Smooth muscle cell (in vitro differentiated cells): ENCODE measurements around the gene LSM7. TPM values are rescaled to one million over a fixed set of nuclear protein-coding genes. Genes with fewer than 3 reads are reported as not detected.

ENCODE experiments used
- DNase-seq: peaks from one replicate; lab custom pipeline; 2025; ENCODE audit not compliant: unreplicated experiment; lab: John Stamatoyannopoulos, UW
- H2AFZ ChIP-seq: fragments of 200-600 bp; sonication (generic); 2 replicates; pipeline ENCODE4 v1.6.0; 2016; ENCODE audit warnings: antibody characterized with exemption, low read depth, mild to moderate bottlenecking
- H3F3A ChIP-seq: fragments of 200-600 bp; sonication (generic); 2 replicates; pipeline ENCODE4 v1.6.0; 2017; ENCODE audit warnings: antibody characterized with exemption, low read depth
- H3K27ac ChIP-seq: fragments of 200-600 bp; sonication (generic); 2 replicates; pipeline ENCODE4 v1.5.1; 2016; ENCODE audit warnings: low read depth, mild to moderate bottlenecking
- H3K27me3 ChIP-seq: fragments of 200-600 bp; sonication (generic); 2 replicates; pipeline ENCODE4 v1.6.1; 2016; ENCODE audit warnings: low read depth, mild to moderate bottlenecking
- H3K36me3 ChIP-seq: fragments of 200-600 bp; sonication (generic); 2 replicates; pipeline ENCODE4 v1.5.1; 2016; ENCODE audit warnings: low read depth
- H3K4me1 ChIP-seq: fragments of 200-600 bp; sonication (generic); 2 replicates; pipeline ENCODE4 v1.5.1; 2016; ENCODE audit warnings: low read depth
- H3K4me2 ChIP-seq: fragments of 200-600 bp; sonication (generic); 2 replicates; pipeline ENCODE4 v1.6.0; 2016; ENCODE audit warnings: mild to moderate bottlenecking
- H3K4me3 ChIP-seq: fragments of 200-600 bp; sonication (generic); 2 replicates; pipeline ENCODE4 v1.5.1; 2016; ENCODE audit warnings: mild to moderate bottlenecking
- H3K79me2 ChIP-seq: fragments of 200-600 bp; sonication (generic); 2 replicates; pipeline ENCODE4 v1.6.0; 2016; ENCODE audit warnings: low read depth, mild to moderate bottlenecking
- H3K9ac ChIP-seq: fragments of 200-600 bp; sonication (generic); 2 replicates; pipeline ENCODE4 v1.6.0; 2016; ENCODE audit warnings: low read depth
- H3K9me3 ChIP-seq: fragments of 200-600 bp; sonication (generic); replicated peaks from 2 replicates; pipeline ENCODE4 v1.5.1; 2016; ENCODE audit warnings: low read depth
- H4K20me1 ChIP-seq: fragments of 200-600 bp; sonication (generic); 2 replicates; pipeline ENCODE4 v1.6.0; 2016; ENCODE audit warnings: low read depth
- WGBS: methylation state at CpG from one replicate; pipeline ENCODE4 v1.1.7; 2016; ENCODE audit warnings: low lambda C conversion rate; 5-methylcytosine and 5-hydroxymethylcytosine counted together
- polyA plus RNA-seq: library from polyadenylated mRNA; unstranded; fragments of >200 nt; fragmentation: Nextera tagmentation; extraction: Ambion mirVana; gene quantifications from 2 replicates; pipeline ENCODE4 v1.2.1, GENCODE V29; 2016
- total RNA-seq: library from RNA; depleted of rRNA; stranded (reverse); fragments of >200 nt; gene quantifications from 2 replicates; pipeline ENCODE4 v1.2.3, GENCODE V29; 2014
- TF ChIP-seq, protein P1 (sequence below): fragments of 200-600 bp; sonication (generic); IDR thresholded peaks from 2 replicates; pipeline ENCODE4 v1.5.1; 2017; ENCODE audit warnings: borderline replicate concordance, mild to moderate bottlenecking, antibody characterized with exemption; ENCODE audit not compliant: insufficient read depth, poor library complexity, severe bottlenecking

LSM7 gene
- total and polyA plus RNA-seq, 2 experiments from 2014 or later, result 161 to 164 TPM

DNA sequence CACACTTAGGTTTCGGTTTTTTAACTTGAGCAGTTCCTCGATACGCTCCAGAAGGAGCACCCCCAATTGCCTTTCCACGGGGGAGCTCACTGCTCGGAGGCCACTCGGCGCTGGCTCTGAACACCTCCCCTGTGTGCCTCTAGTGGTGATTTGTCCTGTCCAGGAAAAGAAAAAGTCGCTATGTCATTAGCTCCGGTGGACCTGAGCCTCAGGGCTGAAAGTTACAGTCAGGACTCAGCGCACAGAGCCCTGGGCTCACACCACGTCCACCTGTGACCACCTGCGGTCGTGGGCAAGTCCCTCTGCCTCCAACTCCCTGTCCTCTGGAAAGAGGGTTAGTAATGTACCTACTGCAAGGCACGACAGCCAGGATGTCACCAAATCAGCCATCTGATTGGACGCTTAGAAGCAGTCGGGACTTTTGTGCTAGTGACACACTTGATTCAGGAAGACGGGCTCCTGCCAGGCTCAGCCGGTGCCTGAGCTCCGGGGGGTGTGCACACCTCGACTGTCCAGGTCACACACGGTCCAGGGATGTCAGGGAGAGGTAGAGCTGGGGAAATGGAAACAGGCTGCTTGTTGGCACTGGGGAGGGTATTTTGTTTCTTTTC is 27.8 kb upstream of the LSM7 start:
- Histone ChIP-seq H4K20me1 (no peaks in the 10 kb centered on the region), H3K4me3 (no peak overlapping the region), H3K9me3 (no peaks in the 10 kb centered on the region), H3K27me3 (peaks cover 22% of the 10 kb centered on the region), H3K4me2 (no peak overlapping the region), H3K4me1 (no peaks in the 10 kb centered on the region), H3F3A (no peaks in the 10 kb centered on the region), H3K27ac (no peak overlapping the region), H3K9ac (no peak overlapping the region), H2AFZ (no peak overlapping the region), H3K79me2 (no peaks in the 10 kb centered on the region), H3K36me3 (no peaks in the 10 kb centered on the region)
- DNase-seq, result no peak
- WGBS, result 86% methylated on average over 21 of the region's 21 CpGs
- TF ChIP-seq, protein P1, sequence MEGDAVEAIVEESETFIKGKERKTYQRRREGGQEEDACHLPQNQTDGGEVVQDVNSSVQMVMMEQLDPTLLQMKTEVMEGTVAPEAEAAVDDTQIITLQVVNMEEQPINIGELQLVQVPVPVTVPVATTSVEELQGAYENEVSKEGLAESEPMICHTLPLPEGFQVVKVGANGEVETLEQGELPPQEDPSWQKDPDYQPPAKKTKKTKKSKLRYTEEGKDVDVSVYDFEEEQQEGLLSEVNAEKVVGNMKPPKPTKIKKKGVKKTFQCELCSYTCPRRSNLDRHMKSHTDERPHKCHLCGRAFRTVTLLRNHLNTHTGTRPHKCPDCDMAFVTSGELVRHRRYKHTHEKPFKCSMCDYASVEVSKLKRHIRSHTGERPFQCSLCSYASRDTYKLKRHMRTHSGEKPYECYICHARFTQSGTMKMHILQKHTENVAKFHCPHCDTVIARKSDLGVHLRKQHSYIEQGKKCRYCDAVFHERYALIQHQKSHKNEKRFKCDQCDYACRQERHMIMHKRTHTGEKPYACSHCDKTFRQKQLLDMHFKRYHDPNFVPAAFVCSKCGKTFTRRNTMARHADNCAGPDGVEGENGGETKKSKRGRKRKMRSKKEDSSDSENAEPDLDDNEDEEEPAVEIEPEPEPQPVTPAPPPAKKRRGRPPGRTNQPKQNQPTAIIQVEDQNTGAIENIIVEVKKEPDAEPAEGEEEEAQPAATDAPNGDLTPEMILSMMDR, result no peak

DNA sequence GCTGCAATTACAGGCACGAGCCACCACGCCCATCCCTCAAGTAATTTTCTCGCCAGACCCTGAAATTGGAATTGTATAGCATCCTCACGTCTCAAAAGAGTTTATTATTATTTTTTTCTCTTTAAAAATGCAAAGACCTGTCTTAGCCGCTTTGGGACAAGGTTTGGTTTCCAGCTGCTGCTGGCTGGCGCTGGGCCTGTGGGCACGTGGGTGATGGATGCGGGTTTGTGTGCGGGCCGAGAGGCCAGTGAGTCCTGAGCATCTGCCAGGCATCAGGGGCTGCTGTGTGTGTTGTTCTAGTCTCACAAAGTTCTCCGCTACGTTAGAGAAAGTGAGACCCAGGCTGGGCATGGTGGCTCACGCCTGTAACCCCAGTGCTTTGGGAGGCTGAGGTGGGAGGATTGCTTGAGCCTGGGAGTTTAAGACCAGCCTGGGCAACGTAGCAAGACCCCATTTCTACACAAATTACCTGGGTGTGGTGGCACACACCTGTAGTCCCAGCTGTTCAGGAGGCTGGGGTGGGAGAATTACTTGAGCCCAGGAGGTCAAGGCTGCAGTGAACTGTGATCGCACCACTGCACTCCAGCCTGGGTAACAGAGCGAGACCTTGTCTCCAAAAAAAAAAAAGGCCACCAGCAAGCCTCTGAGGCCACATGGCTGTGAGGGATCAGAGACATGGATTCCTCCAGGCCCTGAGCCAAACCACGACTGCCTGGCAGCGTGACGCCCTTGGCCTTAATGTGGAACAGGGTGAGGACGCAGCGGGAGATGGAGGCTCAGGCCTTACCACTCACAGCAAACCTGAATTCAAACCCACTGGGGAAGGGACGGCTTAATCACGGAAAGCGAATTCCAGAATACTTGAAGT is 27.0 kb upstream of the LSM7 start:
- H3K36me3 ChIP-seq, result no peaks in the 10 kb centered on the region
- 83% methylated on average over 24 of the region's 24 CpGs for WGBS
- no peak overlapping the region for H3K4me3 ChIP-seq
- no peak for DNase-seq
- no peaks in the 10 kb centered on the region for H3K9me3 ChIP-seq
- H3K4me2 ChIP-seq, result no peak overlapping the region
- no peaks in the 10 kb centered on the region for H4K20me1 ChIP-seq
- no peaks in the 10 kb centered on the region for H3F3A ChIP-seq
- H3K27ac ChIP-seq, result no peak overlapping the region
- no peak overlapping the region for H2AFZ ChIP-seq
- no peaks in the 10 kb centered on the region for H3K79me2 ChIP-seq
- H3K27me3 ChIP-seq, result peaks cover 18% of the 10 kb centered on the region
- TF ChIP-seq, protein P1, result no peak
- no peaks in the 10 kb centered on the region for H3K4me1 ChIP-seq
- no peak overlapping the region for H3K9ac ChIP-seq

DNA sequence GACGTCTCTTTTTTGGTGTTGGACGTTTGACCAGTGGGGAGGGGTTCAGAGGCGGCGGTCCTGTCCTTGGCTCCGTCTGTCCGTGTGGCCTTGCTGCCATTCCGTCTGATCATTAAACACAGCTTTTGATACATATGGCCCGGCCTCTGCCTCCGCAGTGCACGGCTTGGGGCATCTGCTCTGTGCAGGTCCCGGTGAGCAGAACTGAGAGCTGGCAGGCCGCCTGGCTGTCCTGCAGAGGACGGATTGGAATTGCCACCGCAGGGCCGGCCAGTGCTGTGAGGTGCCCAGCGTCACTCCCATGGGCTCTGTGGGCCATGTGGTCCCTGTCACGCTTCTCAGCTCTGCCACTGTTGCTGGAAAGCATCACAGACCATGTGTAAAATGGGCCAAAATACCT is 26.3 kb upstream of the LSM7 start:
- H3K9ac ChIP-seq, result no peak overlapping the region
- H2AFZ ChIP-seq, result no peak overlapping the region
- H3K27me3 ChIP-seq, result peaks cover 10% of the 10 kb centered on the region
- WGBS, result 93% methylated on average over 16 of the region's 17 CpGs
- no peaks in the 10 kb centered on the region for H3F3A ChIP-seq
- H3K9me3 ChIP-seq, result no peaks in the 10 kb centered on the region
- H3K36me3 ChIP-seq, result no peaks in the 10 kb centered on the region
- H3K27ac ChIP-seq, result no peak overlapping the region
- no peak overlapping the region for H3K4me3 ChIP-seq
- no peaks in the 10 kb centered on the region for H3K4me1 ChIP-seq
- H3K4me2 ChIP-seq, result no peak overlapping the region
- TF ChIP-seq, protein P1, result no peak
- H3K79me2 ChIP-seq, result no peaks in the 10 kb centered on the region
- no peak for DNase-seq
- H4K20me1 ChIP-seq, result no peaks in the 10 kb centered on the region
